Measurements from ENCODE around the gene FAM131C.
"Not testable (repeated sequence)": the region's sequence is repeated elsewhere in the genome, so short reads cannot be mapped to it uniquely, and the experiment has no call there.

FAM131C gene

GRCh38 chr1:16110456-16110855 is 37.0 kb upstream of the FAM131C start:
- TF ChIP-seq CTCF (IDR thresholded peaks at IDR 0.05; ENCODE audit: low read depth, low read length), result no peak
- Histone ChIP-seq H3K4me3 (ENCODE audit: low read depth, low read length) (no peak overlapping the region), H3K9me3 (ENCODE audit: severe bottlenecking) (peaks cover 10% of the 10 kb centered on the region), H3K27me3 (ENCODE audit: insufficient read depth, low read depth, severe bottlenecking) (no peaks in the 10 kb centered on the region), H3K27ac (no peak overlapping the region), H3K36me3 (no peaks in the 10 kb centered on the region)
- no peak for DNase-seq

- H3K27me3 ChIP-seq (ENCODE audit: insufficient read depth, low read depth, severe bottlenecking), result no peaks in the 10 kb centered on the region
- H3K36me3 ChIP-seq, result no peaks in the 10 kb centered on the region
- TF ChIP-seq CTCF (IDR thresholded peaks at IDR 0.05; ENCODE audit: low read depth, low read length), result no peak
- no peak overlapping the region for H3K27ac ChIP-seq
- no peak overlapping the region for H3K4me3 ChIP-seq (ENCODE audit: low read depth, low read length)
- DNase-seq, result no peak
- H3K9me3 ChIP-seq (ENCODE audit: severe bottlenecking), result peaks cover 10% of the 10 kb centered on the region
Measured at GRCh38 chr1:16109571-16109970, 36.1 kb upstream of the FAM131C start.

- H3K27me3 ChIP-seq (ENCODE audit: insufficient read depth, low read depth, severe bottlenecking); H3K9me3 ChIP-seq (ENCODE audit: severe bottlenecking); H3K27ac ChIP-seq; H3K36me3 ChIP-seq; DNase-seq; H3K4me3 ChIP-seq (ENCODE audit: low read depth, low read length): not testable (repeated sequence)
Measured at GRCh38 chr1:16107039-16107438, 33.6 kb upstream of the FAM131C start.

- no peak overlapping the region for H3K4me3 ChIP-seq (ENCODE audit: low read depth, low read length)
- H3K9me3 ChIP-seq (ENCODE audit: severe bottlenecking), result peaks cover 3% of the 10 kb centered on the region
- no peak overlapping the region for H3K27ac ChIP-seq
- DNase-seq, result no peak
- H3K27me3 ChIP-seq (ENCODE audit: insufficient read depth, low read depth, severe bottlenecking), result no peaks in the 10 kb centered on the region
- TF ChIP-seq CTCF (IDR thresholded peaks at IDR 0.05; ENCODE audit: low read depth, low read length), result no peak
- no peaks in the 10 kb centered on the region for H3K36me3 ChIP-seq
Measured at GRCh38 chr1:16101623-16102022, 28.2 kb upstream of the FAM131C start.

GRCh38 chr1:16099412-16099811 is 26.0 kb upstream of the FAM131C start:
- H3K4me3 ChIP-seq (ENCODE audit: low read depth, low read length), result no peak overlapping the region
- H3K27ac ChIP-seq, result no peak overlapping the region
- DNase-seq, result no peak
- no peaks in the 10 kb centered on the region for H3K27me3 ChIP-seq (ENCODE audit: insufficient read depth, low read depth, severe bottlenecking)
- H3K9me3 ChIP-seq (ENCODE audit: severe bottlenecking), result peaks cover 3% of the 10 kb centered on the region
- no peaks in the 10 kb centered on the region for H3K36me3 ChIP-seq
- no peak for TF ChIP-seq CTCF (IDR thresholded peaks at IDR 0.05; ENCODE audit: low read depth, low read length)

GRCh38 chr1:16095447-16095846 is 22.0 kb upstream of the FAM131C start:
- Histone ChIP-seq H3K27ac (no peak overlapping the region), H3K4me3 (ENCODE audit: low read depth, low read length) (no peak overlapping the region), H3K36me3 (no peaks in the 10 kb centered on the region), H3K27me3 (ENCODE audit: insufficient read depth, low read depth, severe bottlenecking) (no peaks in the 10 kb centered on the region), H3K9me3 (ENCODE audit: severe bottlenecking) (peaks cover 3% of the 10 kb centered on the region)
- TF ChIP-seq CTCF (IDR thresholded peaks at IDR 0.05; ENCODE audit: low read depth, low read length), result no peak
- DNase-seq, result no peak
